Measurements from ENCODE around the gene MTRR. TPM values are rescaled to one million over a fixed set of nuclear protein-coding genes. Genes with fewer than 3 reads are reported as not detected.

The MTRR gene
- total and polyA plus RNA-seq, 9 of the 15 experiments (the other 6 are each of a cell fraction or from before 2014, with no cell fraction given), result 39.3 to 84.6 (median 66.2) TPM

GRCh38 chr5:7894439-7894838 is 25.5 kb downstream of the MTRR start:
- CTCF ChIA-PET (ENCODE audit: low intra/inter-chr PET ratio), result no interaction called here
- intact Hi-C loops (cut with micrococcal nuclease), result no loop called here
- Histone ChIP-seq H3K4me1 (replicated peaks in 1 of 2; ENCODE audit: control insufficient read depth in 2 of 2, insufficient read depth in 2 of 2, low read length in 2 of 2) (no peaks in the 10 kb centered on the region), H4K20me1 (replicated peaks; ENCODE audit: control insufficient read depth, insufficient read depth, low read length) (no peaks in the 10 kb centered on the region), H3K79me2 (ENCODE audit: control insufficient read depth, insufficient read depth, low read length) (no peaks in the 10 kb centered on the region), H3K9me3 (replicated peaks; ENCODE audit: control insufficient read depth, insufficient read depth, low read depth, low read length) (no peaks in the 10 kb centered on the region), H3K4me3 (no peak overlapping the region), H3K27me3 (ENCODE audit: control insufficient read depth in 2 of 2, insufficient read depth in 2 of 2, low read length in 2 of 2) (no peaks in the 10 kb centered on the region), H2AFZ (ENCODE audit: low read depth, low read length) (no peak overlapping the region), H3K9me1 (ENCODE audit: control insufficient read depth, insufficient read depth, low read length) (no peaks in the 10 kb centered on the region), H3K4me2 (ENCODE audit: insufficient read depth, low read length) (no peak overlapping the region), H3K27ac (ENCODE audit: extremely low read depth, low read depth, low read length) (no peak overlapping the region), H3K9ac (ENCODE audit: insufficient read depth in 1 of 2, low read depth in 2 of 2, low read length in 2 of 2) (no peak overlapping the region), H3K36me3 (ENCODE audit: control insufficient read depth, insufficient read depth, low read length) (peaks cover 98% of the 10 kb centered on the region)
- ATAC-seq, result no peak
- in situ Hi-C loops (cut with MboI), result no loop called here
- no peak for TF ChIP-seq NR1H2 (CRISPR knock-in tag; IDR thresholded peaks at IDR 0.05)
- TF ChIP-seq GABPB1 (CRISPR knock-in tag; IDR thresholded peaks at IDR 0.05), result no peak
- no peak for TF ChIP-seq MCM7 (IDR thresholded peaks at IDR 0.05)
- TF ChIP-seq KDM5B (IDR thresholded peaks at IDR 0.05; ENCODE audit: insufficient replicate concordance, low read depth, low read length), result no peak
- TF ChIP-seq ZNF277 (CRISPR knock-in tag; IDR thresholded peaks at IDR 0.05; ENCODE audit: borderline replicate concordance), result no peak
- TF ChIP-seq DPF2 (IDR thresholded peaks at IDR 0.05), result no peak
- TF ChIP-seq FOXJ2 (tag; IDR thresholded peaks at IDR 0.05), result no peak
- no peak for TF ChIP-seq TAF9B (IDR thresholded peaks at IDR 0.05; ENCODE audit: partially characterized antibody)
- no peak for TF ChIP-seq ZNF764 (CRISPR knock-in tag; IDR thresholded peaks at IDR 0.05; ENCODE audit: low read depth)
- no peak for TF ChIP-seq SMAD4 (CRISPR knock-in tag; conservative IDR thresholded peaks at IDR 0.05)
- TF ChIP-seq ZNF280B (CRISPR knock-in tag; IDR thresholded peaks at IDR 0.05), result no peak
- no peak for TF ChIP-seq ZZZ3 (IDR thresholded peaks at IDR 0.05)
- POLR2A ChIA-PET, result no interaction called here
- BruUV-seq (replicated peaks), result no TSS peak
- FAIRE-seq, result no peak
- DNase-seq (ENCODE audit: extremely low read depth in 1 of 4, low spot score in 3 of 4), result no peak
- 89% methylated on average over 5 of the region's 5 CpGs for WGBS (ENCODE audit: insufficient coverage, low coverage, missing lambda C conversion rate)

Measured in K562 (cell line).